HG03432 (cell line): ENCODE measurements around the gene PORCN.
A peak's percentile ranks its signal among the peaks of the same experiment; 100 is the strongest.

Experiments
- ATAC-seq: cut with Tn5 transposase; IDR thresholded peaks from one replicate; pipeline ENCODE4 v1.9.1; 2021; ENCODE audit warnings: mild to moderate bottlenecking, moderate library complexity; ENCODE audit not compliant: unreplicated experiment

The PORCN gene

GRCh38 chrX:48508400-48509244 lies at the start of gene PORCN:
TSS of gene PORCN (plus strand) at chrX:48508992. CDS start at chrX:48509821, 829 bp downstream.
- ATAC-seq: peak; percentile 92

DNA sequence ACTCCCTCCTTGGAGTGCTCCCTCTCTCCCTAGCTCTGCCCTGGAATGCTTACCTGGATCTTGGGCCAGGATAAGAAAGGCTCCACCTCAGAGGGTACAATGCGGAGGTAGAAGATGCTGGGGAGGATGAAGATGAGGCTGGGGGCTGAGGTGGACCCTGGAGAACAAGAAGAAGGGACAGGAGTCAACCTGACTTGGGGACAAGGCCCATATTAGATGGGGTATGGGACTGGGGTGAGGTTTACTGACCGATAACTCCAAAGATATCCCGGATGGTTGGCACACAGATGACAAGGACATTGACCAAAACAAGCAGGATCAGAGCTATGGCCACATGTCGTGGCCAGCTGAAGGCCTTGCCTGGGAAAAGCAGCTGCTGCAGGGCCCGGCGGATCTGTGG lies 49.3 kb upstream of the PORCN start:
- no peak for ATAC-seq

DNA sequence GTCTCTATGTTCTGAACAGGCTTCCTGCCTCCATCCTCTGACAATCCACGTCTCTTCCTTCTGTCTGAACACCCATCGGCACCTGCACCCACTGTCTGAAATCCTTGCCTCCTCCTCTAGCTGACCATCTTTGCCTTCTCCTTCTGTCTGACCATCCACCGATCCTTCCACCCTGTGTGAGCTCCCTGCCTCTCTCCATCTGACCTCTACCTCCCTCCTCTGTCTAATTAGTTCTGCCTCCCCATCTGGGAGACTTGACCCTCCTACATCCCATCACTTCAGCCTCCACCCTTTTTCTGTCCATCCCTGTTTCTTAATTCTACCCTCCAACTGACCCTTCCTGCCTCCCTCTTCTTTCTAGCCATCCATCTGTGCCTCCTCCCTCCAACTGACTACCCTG lies 48.8 kb upstream of the PORCN start:
- no peak for ATAC-seq

DNA sequence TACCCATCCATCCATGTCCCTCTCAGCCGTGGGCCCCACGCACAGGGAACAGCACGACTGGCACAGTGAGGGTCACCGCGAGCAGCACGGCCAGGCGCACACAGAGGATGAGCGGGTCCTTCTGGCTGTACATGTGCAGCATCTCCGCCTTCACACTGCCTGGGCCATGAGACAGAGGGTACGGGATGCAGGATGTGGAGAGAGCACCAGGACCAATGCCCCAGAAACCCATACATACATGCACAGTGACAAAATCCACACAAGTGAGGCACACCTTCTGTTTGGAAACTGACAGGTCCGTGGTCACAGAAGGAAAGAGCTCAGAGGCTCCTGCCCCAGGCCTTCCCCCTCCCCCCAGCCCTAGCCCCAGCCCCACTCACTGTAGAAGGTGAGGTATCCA lies 48.2 kb upstream of the PORCN start:
- ATAC-seq: no peak

GRCh38 chrX:48461830-48462229 lies 47.0 kb upstream of the PORCN start:
- ATAC-seq: no peak

- no peak for ATAC-seq
These were observed 43.4 kb upstream of the PORCN start for GRCh38 chrX:48465336-48465933.

DNA sequence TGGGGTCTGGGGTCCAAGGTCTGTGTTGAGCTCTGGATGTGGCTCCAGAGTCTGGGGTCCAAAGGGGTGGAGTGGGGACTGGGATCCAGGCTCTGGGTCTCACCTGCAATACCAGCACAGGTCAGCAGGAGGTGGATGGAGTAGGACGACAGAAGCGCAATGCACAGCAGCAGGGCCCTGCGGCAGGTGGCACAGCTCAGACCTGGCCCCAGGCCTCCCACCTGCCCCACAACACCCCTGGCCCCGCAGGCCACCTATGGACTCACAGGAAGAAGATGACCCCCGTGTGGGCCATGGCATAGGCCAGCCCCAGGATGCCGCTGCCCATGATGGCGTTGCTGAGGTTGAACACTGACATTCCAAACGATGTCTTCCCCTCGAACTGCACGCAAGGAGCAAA lies 42.1 kb upstream of the PORCN start:
- ATAC-seq: no peak

DNA sequence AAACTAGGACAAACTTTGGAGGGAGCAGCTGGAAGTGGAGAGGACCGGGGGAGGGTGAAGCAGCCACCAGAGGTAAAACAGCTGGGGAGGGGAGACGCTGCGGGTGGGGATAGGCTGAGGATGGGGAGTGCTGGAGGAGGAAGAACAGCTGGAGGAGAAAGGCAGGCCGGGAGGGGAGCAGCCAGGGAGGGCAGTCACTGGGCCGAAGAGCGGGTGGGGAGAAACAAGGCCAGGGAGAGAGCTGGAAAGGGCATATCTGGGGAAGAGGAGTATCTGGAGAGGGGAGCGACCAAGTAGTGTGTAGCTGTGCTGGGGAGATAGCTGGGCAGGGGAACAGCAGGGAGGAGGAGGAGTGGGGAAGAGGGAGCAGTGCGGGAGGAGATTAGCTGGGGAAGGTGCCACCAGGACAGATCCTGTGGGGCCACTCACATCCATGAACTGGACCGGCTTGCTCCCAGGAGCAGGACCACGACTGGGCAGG lies 41.5 kb upstream of the PORCN start:
- no peak for ATAC-seq

- peak; percentile 53 for ATAC-seq
These were observed 40.5 kb upstream of the PORCN start for GRCh38 chrX:48468247-48468671.

GRCh38 chrX:48468693-48469691 lies 39.8 kb upstream of the PORCN start:
- ATAC-seq: peak; percentile 46

DNA sequence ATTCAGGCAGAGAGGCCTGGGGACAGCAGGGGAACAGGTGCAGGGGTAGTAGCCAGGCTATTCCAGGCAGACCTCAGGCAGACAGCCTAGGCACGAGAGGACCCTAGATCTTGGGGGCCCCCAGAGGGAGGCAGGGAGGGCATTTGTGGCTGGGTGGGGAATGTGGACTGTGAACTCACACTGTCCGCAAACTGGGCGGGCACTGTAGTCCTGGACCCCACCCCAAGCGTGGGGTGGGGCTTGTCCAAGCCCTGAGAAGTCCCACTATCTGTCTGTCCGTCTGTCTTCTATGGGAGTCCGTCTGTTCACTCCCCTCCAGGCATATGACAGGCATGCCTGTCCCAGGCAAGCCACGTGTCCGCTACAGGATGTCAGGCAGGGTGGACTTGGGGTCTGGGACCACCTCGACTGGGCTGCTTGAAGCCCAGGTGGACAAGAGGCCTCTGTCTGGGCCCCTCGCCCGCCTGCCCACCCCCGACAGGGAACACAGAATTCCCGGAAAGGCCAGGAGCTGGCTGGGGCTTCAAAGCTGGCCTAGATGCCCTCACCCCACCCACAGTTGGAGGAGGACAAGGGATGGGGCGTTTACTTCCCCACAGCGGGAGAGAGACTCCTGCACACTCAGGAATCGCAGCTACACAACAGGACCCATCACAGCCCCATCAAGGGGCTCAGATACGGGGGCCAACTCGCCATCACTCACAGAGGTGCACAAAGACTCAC lies 38.5 kb upstream of the PORCN start, which contains the start of gene SLC38A5:
Gene SLC38A5, minus strand, starts transcription at position 151 of the 723 bp plus-strand sequence. CDS start 2,336 bp downstream, outside the sequence.
- ATAC-seq: no peak

DNA sequence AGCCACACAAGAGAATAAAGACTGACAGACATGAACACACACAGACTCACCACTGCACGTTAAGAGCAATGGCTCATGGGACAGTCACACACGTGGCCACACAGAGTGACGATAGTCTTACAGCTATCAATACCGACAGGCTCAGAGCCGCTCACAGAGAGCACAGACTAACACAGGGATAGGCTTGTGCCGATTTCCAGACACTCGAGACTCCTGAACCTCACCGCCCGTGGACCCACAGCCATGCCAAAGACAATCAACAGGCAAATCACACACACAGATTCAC lies 38.0 kb upstream of the PORCN start:
- ATAC-seq: no peak

DNA sequence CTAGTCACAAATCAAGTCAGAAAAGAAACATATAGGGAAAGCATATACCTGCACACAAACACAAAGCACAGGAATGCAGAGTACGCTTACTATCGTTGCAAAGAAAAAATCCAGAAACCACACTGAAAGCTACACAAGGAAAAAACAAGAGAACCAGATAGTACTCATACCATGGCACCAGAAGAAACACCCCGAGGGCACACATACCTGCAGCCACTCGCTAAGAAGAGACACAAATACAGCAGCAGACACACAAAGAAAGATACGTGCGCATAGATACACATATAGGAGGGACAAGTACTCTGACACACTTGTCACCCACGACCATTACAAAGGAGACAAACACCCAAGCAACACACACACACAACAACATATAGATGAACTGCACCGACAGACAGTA lies 37.3 kb upstream of the PORCN start:
- ATAC-seq: no peak

DNA sequence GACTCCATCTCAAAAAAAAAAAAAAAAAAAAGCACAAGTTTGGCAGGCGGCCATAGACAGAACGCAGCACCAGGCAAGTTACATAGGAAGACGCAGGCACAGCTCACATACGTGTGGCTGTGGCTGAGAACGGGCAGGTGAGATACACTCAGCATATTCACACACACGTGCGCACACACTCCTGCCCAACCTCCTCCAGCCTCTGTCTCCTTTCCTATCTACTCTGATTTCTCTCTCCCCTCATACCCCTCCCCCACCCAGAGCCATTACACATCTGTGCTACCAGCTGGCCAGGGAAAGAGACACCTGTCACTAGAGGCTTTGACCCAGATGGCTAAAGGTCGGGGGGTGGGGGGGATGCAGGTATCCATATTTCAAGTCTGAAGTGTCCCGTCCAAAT lies 36.6 kb upstream of the PORCN start:
- no peak for ATAC-seq

GRCh38 chrX:48472851-48473703 lies 35.7 kb upstream of the PORCN start:
- no peak for ATAC-seq

DNA sequence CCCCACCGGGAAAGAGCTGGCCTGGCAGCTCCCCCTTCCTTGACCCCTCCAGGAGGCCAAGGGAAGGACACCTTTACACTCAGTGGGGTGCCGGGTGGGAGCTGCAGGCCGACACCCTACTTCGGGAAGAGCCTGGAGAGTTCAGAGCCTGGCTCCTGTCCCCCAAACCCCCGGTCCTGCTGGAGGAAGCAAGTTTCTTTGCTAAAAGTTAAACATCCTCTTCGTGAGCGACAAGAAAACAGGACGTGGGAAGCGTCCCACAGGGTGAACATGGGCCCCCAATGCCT lies 35.1 kb upstream of the PORCN start:
- ATAC-seq: no peak

DNA sequence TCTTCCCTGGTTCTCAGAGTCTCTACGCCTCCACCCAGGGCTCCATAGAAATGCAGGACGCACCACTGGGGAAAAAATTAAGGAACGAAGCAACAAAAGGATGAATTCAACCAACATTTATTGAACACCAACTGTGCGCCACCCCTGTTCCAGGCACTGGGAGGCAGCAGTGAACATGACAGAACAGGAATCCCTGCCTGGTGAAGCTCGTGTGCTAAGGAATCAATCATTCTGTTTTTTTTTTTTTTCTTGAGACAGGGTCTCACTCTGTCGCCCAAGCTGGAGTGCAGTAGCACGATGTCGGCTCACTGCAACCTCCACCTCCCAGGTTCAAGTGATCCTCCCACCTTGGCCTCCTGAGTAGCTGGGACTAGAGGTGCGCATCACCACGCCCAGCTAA lies 34.7 kb upstream of the PORCN start:
- no peak for ATAC-seq

GRCh38 chrX:48474581-48474980 lies 34.2 kb upstream of the PORCN start:
- ATAC-seq: no peak

DNA sequence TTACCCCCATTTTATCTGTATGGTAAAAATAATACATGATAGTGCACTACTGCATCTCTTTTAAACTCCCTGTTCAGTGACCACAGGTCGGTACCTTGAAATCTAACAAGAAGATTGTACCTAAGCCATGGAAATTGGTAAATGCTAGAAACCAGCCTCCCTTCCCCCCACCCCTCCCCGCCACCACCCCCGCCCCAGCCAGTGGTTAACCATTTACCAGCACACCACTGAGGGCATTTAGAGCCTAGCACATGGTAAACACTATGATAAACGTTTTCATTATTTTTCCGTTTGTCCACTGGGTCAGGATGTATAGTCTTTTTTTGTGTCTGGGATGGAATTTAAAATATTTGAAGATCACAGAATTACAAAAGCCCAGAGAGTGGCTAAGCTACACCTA lies 33.5 kb upstream of the PORCN start:
- no peak for ATAC-seq
